HEK293T (cell line): ENCODE results near the gene TSN.
"Not testable (repeated sequence)": the region's sequence is repeated elsewhere in the genome, so short reads cannot be mapped to it uniquely, and the experiment has no call there.

Experiments used
- ELF4 ChIP-seq: fragments of 450-650 bp; IDR thresholded peaks from 2 replicates; pipeline ENCODE4 v1.6.1; 2017; ENCODE audit warnings: antibody characterized with exemption
- FOXK2 ChIP-seq: fragments of 450-650 bp; IDR thresholded peaks from 2 replicates; pipeline ENCODE4 v1.6.1; 2016; ENCODE audit warnings: mild to moderate bottlenecking
- FOXM1 ChIP-seq: fragments of 450-650 bp; IDR thresholded peaks from 2 replicates; pipeline ENCODE4 v1.6.1; 2017; ENCODE audit warnings: mild to moderate bottlenecking, borderline replicate concordance
- L3MBTL2 ChIP-seq: fragments of 450-650 bp; conservative IDR thresholded peaks from 2 replicates; pipeline ENCODE4 v1.6.1; 2016; ENCODE audit warnings: mild to moderate bottlenecking
- NFRKB ChIP-seq: fragments of 450-650 bp; IDR thresholded peaks from 2 replicates; pipeline ENCODE4 v1.6.1; 2016; ENCODE audit warnings: mild to moderate bottlenecking, moderate library complexity
- SP1 ChIP-seq: fragments of 450-650 bp; IDR thresholded peaks from 2 replicates; pipeline ENCODE4 v1.6.1; 2017
- ZNF384 ChIP-seq: fragments of 450-650 bp; IDR thresholded peaks from 2 replicates; pipeline ENCODE4 v1.6.1; 2016
- TF ChIP-seq, protein P1 (sequence below): fragments of 450-650 bp; IDR thresholded peaks from 2 replicates; pipeline ENCODE4 v1.6.1; 2016

DNA sequence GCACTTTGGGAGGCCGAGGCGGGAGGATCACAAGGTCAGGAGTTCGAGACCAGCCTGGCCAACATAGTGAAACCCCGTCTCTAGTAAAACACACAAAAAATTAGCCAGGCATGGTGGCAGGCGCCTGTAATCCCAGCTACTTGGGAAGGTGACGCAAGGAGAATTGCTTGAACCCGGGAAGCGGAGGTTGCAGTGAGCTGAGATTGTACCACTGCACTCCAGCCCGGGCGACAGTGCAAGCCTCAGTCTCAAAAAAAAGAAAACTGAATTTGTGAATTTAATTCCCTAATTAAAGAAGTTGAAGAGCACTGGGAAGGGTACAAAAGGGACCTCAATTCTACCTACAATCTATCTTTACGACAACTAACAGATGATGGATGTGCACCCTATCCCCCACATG lies 20.9 kb upstream of the TSN start:
- TF ChIP-seq ZNF384, FOXM1, FOXK2, SP1, L3MBTL2, ELF4, NFRKB: not testable (repeated sequence)
- TF ChIP-seq, protein P1, sequence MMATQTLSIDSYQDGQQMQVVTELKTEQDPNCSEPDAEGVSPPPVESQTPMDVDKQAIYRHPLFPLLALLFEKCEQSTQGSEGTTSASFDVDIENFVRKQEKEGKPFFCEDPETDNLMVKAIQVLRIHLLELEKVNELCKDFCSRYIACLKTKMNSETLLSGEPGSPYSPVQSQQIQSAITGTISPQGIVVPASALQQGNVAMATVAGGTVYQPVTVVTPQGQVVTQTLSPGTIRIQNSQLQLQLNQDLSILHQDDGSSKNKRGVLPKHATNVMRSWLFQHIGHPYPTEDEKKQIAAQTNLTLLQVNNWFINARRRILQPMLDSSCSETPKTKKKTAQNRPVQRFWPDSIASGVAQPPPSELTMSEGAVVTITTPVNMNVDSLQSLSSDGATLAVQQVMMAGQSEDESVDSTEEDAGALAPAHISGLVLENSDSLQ = not testable (repeated sequence)
